ENCODE data around the gene COG7. TPM values are rescaled to one million over a fixed set of nuclear protein-coding genes. Genes with fewer than 3 reads are reported as not detected.
"Not testable (repeated sequence)": the region's sequence is repeated elsewhere in the genome, so short reads cannot be mapped to it uniquely, and the experiment has no call there.

COG7 gene
- polyA plus RNA-seq, 1 experiment: 31.2 TPM

DNA sequence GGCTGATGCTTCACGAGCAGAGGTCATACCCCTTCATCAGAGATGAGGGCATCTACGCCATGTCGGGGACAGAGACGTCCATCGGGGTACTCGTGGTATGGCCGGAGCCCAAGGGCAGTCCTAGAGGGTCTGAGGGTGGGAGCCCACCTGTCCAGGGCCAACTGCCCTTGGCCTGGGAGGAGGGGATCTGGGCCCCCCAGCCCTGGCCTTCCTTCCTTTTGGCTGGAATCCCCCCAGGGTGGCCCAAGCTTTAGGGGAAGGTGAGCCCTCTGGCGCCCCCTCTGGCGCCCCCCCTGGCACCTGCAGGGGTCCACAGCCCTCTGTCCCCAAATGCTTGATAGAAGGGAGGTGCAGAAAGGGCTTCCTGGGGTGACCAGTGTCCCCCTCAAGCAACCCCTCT is 81.6 kb downstream of the COG7 start:
- Histone ChIP-seq H3K4me3 (ENCODE audit: low read depth, low read length) (no peak overlapping the region), H3K27me3 (ENCODE audit: control insufficient read depth, insufficient read depth, low read length) (peaks cover 3% of the 10 kb centered on the region; the same call in 1 of the 2 replicates), H3K36me3 (ENCODE audit: control insufficient read depth, insufficient read depth, low read length) (no peaks in the 10 kb centered on the region)
- TF ChIP-seq, protein P1, sequence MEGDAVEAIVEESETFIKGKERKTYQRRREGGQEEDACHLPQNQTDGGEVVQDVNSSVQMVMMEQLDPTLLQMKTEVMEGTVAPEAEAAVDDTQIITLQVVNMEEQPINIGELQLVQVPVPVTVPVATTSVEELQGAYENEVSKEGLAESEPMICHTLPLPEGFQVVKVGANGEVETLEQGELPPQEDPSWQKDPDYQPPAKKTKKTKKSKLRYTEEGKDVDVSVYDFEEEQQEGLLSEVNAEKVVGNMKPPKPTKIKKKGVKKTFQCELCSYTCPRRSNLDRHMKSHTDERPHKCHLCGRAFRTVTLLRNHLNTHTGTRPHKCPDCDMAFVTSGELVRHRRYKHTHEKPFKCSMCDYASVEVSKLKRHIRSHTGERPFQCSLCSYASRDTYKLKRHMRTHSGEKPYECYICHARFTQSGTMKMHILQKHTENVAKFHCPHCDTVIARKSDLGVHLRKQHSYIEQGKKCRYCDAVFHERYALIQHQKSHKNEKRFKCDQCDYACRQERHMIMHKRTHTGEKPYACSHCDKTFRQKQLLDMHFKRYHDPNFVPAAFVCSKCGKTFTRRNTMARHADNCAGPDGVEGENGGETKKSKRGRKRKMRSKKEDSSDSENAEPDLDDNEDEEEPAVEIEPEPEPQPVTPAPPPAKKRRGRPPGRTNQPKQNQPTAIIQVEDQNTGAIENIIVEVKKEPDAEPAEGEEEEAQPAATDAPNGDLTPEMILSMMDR (IDR thresholded peaks at IDR 0.05; ENCODE audit: insufficient read depth, low read depth, low read length): no peak
- ChIA-PET CTCF (interaction anchor here (0.9 kb wide), 1 partner anchor 20 kb away, joined by 3 read pairs; no protein-coding TSS in a partner anchor), POLR2A (no interaction called here)
- no peak for DNase-seq (ENCODE audit: low read depth)

DNA sequence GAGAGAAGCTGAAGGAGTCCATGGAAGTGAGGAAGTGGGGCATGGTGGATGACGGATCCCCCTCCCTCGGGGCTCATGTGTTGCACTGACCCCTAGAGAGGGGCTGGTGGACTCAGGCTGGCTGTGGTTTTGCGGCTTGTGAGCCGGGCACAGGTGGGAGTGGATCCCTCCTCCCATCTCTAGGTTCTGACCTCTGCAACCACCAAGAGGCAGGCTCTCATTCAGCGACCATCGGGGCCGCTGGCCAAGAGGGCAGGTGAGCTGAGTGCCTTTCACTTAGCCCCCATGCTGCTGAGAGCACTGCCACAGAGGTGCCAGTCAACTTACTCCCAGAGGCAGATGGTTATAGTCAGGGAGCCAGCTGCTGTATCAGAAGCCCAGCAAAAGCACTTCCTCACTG is 83.6 kb downstream of the COG7 start:
- POLR2A ChIA-PET: no interaction called here

DNA sequence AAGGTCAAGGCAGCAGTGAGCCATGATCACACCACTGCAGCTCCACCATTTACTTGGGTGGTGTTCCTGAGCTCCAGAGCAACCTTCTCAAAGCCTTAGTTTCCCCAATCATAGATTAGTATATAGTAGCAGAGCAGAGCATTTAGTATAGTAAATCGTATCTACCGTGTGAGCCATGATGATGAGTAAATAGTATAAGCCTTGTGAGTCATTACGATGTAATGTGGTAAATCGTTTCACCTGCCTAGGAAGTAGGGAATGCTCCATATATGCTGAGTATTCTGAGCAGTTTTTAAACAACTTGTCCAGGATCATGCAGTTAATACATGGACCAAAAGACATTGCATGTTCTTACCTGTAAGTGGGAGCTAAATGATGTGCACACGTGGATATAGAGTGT is 84.5 kb downstream of the COG7 start:
- Histone ChIP-seq H3K27me3 (ENCODE audit: control insufficient read depth, insufficient read depth, low read length) (peaks cover 3% of the 10 kb centered on the region; the same call in 1 of the 2 replicates), H3K4me3 (ENCODE audit: low read depth, low read length) (no peak overlapping the region), H3K36me3 (ENCODE audit: control insufficient read depth, insufficient read depth, low read length) (no peaks in the 10 kb centered on the region)
- DNase-seq (ENCODE audit: low read depth): no peak
- ChIA-PET POLR2A (no interaction called here), CTCF (no interaction called here)
- TF ChIP-seq, protein P1 (IDR thresholded peaks at IDR 0.05; ENCODE audit: insufficient read depth, low read depth, low read length): no peak

More for the DNA sequence above, 83.6 kb downstream of the COG7 start:
- Histone ChIP-seq H3K27me3 (ENCODE audit: control insufficient read depth, insufficient read depth, low read length) (peaks cover 3% of the 10 kb centered on the region; the same call in 1 of the 2 replicates), H3K4me3 (ENCODE audit: low read depth, low read length) (no peak overlapping the region), H3K36me3 (ENCODE audit: control insufficient read depth, insufficient read depth, low read length) (no peaks in the 10 kb centered on the region)
- TF ChIP-seq, protein P1 (IDR thresholded peaks at IDR 0.05; ENCODE audit: insufficient read depth, low read depth, low read length): no peak
- no peak for DNase-seq (ENCODE audit: low read depth)
- CTCF ChIA-PET: interaction anchor here (1.2 kb wide), 1 partner anchor 30 kb away, joined by 5 read pairs; no protein-coding TSS in a partner anchor

DNA sequence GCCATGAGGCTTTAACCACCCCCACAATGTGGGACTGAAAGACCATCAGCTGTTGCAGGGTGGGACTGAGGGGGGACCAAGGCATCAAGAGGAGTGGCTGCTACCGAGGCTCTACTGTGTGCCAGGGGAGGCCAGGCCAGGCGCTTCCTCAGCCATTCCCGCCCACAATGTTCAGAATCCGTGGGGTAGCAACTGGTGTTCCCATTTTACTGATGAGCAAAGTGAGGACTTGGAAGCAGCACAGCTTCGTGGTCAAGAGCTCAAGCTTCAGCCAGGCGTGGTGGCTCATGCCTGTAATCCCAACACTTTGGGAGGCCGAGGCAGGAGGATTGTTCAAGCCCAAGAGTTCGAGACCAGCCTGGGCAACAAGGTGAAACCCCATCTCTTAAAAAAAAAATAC is 85.0 kb downstream of the COG7 start:
- no peaks in the 10 kb centered on the region for H3K36me3 ChIP-seq (ENCODE audit: control insufficient read depth, insufficient read depth, low read length)
- ChIA-PET POLR2A (no interaction called here), CTCF (no interaction called here)
- DNase-seq (ENCODE audit: low read depth): no peak
- peaks cover 3% of the 10 kb centered on the region; the same call in 1 of the 2 replicates for H3K27me3 ChIP-seq (ENCODE audit: control insufficient read depth, insufficient read depth, low read length)
- TF ChIP-seq, protein P1 (IDR thresholded peaks at IDR 0.05; ENCODE audit: insufficient read depth, low read depth, low read length): no peak
- H3K4me3 ChIP-seq (ENCODE audit: low read depth, low read length): no peak overlapping the region

DNA sequence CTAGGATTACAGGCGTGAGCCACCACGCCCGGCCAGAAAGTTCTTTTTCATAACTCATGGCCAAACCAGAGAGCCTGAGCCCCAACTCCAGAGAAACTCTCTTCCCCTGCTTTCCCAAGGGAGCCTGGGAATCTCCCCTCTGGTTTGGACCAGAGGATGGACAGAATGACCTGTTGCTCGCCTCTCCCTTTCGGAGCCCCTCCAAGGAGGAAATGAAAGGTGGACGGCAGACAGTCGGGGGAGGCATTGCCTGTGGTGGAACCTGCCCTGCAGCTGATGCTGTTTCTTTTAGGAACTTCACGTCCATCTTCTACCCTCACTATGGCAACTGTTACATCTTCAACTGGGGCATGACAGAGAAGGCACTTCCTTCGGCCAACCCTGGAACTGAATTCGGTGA is 85.4 kb downstream of the COG7 start:
- CTCF ChIA-PET: no interaction called here
- TF ChIP-seq, protein P1 (IDR thresholded peaks at IDR 0.05; ENCODE audit: insufficient read depth, low read depth, low read length): no peak

DNA sequence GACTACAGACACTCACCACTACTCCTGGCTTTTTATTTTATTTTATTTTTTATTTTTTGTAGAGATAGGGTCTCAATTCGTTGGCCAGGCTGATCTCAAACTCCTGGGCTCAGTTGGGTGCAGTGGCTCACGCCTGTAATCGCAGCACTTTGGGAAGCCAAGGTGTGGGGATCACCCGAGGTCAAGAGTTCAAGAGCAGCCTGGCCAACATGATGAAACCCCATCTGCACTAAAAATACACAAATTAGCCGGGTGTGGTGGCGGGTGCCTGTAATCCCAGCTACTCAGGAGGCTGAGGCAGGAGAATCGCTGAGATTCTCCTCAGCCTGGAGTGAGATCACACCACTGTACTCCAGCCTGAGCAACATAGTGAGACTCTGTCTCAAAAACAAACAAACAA is 86.6 kb downstream of the COG7 start:
- H3K4me3 ChIP-seq (ENCODE audit: low read depth, low read length); H3K36me3 ChIP-seq (ENCODE audit: control insufficient read depth, insufficient read depth, low read length); POLR2A ChIA-PET; H3K27me3 ChIP-seq (ENCODE audit: control insufficient read depth, insufficient read depth, low read length); DNase-seq (ENCODE audit: low read depth); CTCF ChIA-PET: not testable (repeated sequence)

More for the DNA sequence above, 85.4 kb downstream of the COG7 start:
- Histone ChIP-seq H3K36me3 (ENCODE audit: control insufficient read depth, insufficient read depth, low read length) (no peaks in the 10 kb centered on the region), H3K4me3 (ENCODE audit: low read depth, low read length) (no peak overlapping the region), H3K27me3 (ENCODE audit: control insufficient read depth, insufficient read depth, low read length) (peaks cover 3% of the 10 kb centered on the region; the same call in 1 of the 2 replicates)
- POLR2A ChIA-PET: no interaction called here
- DNase-seq (ENCODE audit: low read depth): no peak

Data from BJ (cell line).